HG03064 (cell line): ENCODE measurements around the gene EPB41L4B.

Experiments used
- ATAC-seq: cut with Tn5 transposase; IDR thresholded peaks from one replicate; pipeline ENCODE4 v1.9.1; 2021; ENCODE audit warnings: low read depth; ENCODE audit not compliant: unreplicated experiment

The EPB41L4B gene

GRCh38 chr9:109212768-109213167, 108.1 kb downstream of the EPB41L4B start:
- ATAC-seq, result no peak

DNA sequence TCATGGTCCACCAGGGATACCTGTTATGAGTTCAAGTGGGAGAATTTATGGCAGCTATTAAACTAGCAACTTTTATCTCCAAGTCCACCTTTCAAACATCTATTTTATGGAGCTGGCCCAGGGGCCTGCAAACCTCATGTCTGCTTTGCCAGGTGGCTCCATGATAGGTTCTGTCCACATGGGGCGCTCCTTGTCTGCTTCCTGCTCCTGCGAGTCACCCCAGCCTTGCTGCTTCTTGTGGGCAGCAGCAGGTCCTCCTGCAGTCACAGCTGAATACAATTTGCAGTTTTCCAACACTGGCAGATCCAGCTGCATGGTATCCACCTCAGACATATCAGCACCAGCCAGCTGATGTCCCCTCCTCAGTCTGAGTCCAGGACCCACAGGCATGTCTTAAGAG, 114.2 kb downstream of the EPB41L4B start:
- ATAC-seq, result no peak

DNA sequence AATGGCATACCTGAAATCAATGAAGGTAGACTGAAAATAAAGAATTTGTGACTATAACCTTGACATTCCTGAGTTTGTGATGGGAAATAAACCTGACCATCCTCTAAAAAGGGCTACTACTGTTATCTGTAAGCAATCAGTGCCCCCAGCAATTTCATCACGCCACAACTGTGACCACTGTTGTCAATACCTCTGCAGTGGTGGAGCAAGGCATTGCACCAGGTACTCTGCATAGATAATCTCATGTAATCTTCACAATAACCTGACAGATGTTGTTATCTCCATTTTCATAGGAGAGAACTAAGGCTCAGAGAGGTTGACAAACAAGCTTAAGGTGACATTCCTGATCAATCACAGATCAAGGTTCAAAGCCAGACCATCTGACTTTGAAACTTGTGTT, 115.3 kb downstream of the EPB41L4B start:
- no peak for ATAC-seq

DNA sequence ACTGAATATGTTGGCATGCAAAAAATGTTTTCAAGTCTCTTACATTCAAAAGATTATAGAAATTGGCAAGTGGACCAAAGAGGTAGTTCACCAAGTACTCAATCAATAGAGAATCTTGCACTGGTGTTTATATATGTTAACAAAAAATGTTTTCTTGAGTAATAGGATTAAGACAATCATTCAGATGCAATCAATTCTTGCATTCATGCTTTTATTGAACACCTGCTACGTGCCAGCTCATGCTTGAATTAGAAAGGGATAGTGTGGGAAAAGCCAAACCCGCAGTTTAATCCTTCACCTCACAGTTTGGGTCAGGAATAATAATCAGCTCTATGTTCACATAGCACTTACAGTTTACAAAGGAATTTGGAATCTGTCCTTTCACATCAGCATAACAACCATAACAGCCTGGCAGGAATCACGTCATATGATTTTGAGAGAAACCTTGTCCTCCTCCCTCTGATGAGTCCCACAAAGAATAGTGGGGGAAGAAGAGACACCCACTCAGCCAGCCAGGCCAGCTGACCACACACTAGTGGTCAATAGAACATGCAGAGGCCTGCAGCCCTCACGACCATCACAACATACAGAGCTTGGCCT, 117.0 kb downstream of the EPB41L4B start:
- no peak for ATAC-seq

DNA sequence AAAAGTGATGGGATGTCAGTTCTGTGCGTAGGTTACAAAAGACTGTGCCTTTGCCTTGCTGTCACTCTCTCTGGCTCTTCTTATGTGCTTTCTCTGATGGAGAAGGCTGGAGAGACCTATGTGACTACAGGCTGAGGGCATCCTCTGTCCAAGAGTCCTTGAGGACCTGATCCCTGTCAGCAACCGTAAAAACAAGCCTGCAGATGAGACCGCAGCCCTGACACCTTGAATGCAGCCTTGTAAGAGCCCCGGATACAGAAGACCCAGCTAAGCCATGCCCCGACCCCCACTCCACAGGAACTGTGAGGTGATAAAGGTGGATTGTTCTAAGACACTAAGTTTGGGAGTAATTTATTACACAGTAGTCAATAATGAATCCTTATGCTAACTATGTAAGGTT, 121.2 kb downstream of the EPB41L4B start:
- no peak for ATAC-seq

DNA sequence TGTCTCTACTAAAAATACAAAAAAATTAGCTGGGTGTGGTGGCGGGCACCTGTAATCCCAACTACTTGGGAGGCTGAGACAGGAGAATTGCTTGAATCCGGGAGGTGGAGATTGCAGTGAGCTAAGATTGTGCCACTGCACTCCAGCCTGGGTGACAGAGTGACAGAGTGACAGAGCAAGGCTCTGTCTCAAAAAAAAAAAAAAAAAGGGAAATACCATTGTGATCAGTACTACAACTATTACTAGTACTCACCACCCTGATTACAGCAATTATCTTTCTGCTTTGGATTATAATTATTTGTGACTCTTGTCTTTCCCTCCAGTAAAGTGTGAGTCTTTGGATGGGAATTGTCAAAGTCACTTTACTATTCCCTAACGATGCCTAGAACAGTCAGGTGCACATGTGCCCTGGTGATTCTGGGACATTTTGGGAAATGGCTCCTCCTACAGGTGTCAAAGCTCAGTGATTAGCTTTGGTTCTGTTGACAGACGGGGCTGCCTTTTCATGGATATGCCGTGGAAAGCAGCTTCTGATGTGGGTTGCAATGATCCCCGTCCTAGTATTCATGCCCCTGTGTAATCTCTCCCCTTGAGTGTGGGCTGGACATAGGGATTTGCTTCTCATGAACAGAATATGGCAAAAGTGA, 122.0 kb downstream of the EPB41L4B start:
- ATAC-seq, result no peak

GRCh38 chr9:109193974-109194556, 126.8 kb downstream of the EPB41L4B start:
- ATAC-seq, result no peak

DNA sequence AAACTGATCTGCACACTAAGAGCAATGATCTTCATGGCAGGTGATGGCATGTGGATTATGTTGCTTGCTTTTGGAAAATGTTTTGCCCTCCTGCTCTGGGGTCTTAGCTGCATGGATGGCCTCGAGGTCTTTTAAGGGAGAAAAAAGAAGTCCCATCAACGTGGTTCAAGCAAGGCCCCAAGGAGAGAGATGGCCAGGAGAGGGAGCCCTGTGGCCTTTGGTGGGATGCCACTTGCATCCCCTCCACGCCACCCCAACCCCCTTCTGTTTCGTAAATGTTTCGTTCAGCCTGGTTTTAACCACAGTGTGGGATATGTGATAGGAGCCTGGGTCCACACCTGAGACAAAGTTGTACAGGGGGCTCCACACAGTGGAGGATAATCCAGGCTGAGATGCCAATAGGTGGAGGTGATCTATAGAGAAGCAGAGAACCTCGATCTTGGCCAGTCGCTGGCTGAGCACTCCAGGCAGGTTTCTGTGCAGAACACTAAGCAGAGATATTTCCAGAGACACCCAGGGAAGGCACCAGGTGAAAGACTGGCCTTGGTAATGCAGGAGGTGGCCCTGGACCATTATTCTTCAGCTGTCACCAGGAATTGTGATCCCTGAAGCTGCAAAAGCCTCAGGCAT, 128.0 kb downstream of the EPB41L4B start:
- no peak for ATAC-seq

DNA sequence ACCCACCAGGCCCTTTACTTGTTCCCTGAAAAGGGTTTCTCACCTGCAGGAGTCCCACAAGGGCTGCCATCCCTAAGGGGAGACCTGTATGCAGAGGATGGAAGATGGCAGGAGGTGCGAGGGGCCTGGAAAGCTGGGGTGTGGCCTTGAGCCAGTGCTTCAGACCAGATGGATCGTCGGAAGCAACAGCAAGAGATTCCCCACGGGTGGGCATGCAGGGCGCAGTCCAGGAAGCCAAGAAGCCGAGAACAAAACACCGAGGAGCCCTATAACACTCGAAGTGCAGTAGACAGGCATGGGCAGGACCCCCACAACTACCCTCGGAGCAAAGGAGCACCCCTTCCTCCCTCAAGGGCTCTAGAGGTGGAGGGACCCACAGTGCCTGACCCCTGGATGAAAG, 129.1 kb downstream of the EPB41L4B start:
- ATAC-seq, result no peak

DNA sequence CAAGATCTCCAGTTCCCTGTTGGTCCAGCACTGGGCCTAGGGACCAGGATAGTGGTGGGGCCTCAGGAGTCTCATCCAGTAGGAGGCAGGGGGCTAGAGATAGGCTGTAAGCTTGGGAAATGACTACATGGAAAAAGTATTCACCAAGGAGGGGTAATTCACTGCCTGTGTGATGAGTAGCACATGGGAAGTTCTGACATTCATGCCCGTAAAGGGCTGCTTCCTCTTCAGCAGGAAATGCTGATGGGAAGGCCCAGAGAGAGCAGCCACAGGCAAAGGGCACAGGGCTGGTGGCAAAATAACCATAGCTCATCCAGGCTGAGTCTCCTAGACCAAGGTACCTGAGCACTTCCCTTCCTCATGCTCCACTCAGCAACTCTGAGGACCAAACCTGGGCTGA, 130.7 kb downstream of the EPB41L4B start:
- no peak for ATAC-seq

DNA sequence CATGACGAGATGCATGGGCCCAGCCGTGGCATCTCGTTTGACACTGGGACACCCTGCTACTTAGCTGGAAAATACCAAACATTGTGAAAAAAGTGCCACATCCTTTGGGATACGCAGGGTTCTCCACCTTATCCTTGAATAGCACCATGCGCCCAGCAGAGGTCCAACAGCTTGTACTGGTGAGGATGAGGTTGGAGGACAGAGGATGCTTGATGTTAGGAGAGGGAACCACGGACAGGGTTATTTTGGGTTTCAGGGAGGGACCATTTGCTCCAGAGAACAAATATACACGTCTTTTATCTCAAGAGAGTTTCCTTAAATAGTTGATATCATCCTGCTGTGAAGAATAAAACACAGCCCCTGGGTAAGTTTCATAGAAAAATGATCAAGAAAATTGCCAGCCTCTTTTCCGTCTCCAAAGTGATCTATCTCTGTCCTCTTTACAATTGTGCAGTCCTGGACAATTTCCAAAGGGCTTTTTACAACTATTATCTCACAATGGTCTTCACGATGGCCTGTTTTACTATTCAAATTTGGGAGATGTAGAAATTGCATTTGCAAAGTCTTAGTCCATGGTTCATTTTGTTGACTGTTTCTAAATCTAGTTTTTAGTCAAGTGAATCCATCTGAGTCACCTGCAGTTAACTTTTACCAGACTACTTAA, 133.9 kb downstream of the EPB41L4B start:
- no peak for ATAC-seq

DNA sequence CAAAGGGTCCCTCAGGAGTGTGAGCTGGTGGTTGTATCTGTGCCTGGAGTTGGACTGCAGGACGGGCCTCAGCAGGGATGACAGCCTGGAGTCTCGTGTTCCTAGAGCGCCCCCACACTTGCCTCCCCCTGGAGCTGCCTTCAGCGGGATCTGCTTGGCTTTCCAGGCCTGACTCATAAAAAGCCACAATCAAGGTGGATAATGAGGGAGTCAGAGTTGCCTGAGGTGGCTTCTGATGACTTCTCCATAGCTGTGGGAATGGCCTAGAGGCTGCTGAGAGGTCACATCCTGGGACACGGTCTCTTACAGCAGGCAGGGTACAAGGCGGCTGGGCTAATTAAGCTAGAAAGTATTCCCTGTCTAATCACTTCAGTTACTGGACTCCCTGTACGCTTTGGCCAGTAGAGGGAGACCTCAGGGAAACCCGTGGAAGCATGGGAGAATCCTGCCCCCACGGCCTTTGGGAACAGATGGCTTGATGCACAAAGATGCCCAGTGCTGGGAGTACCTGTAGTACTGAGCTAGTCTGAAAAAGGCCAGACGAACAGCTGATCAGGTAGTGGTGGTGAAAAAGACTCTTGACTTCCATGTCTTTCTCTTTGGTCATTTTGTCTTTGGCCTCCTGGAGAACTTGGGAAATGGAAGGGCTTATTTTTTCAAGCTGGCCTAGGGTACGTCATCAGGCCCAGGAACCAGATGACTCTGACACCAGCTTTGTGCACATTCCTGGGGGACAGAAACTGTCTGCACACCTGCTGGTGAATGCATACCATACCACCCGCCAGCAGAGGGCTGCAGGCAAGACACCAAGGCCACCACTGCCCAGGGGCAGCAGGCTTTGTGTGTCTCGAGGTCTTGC, 137.7 kb downstream of the EPB41L4B start:
- no peak for ATAC-seq

DNA sequence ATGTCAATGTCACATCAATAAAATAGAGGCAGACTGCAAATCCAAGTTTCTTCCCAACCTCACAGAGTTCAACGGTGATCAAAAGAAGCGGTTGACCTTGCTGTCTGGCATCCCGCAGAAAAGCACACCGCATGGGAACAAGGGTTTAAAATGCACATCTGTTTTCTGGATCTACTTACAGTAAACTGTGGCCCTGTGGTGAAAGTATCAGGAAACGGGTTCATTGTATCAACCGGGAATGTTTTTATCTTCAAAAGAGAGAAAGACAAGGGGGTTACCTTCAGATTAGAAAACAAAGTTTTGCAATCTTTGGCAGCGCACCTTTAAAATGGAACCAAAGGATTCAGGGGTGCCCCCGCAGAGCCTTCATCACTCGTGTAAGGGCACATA, 138.3 kb downstream of the EPB41L4B start:
- no peak for ATAC-seq

GRCh38 chr9:109181284-109181683, 139.6 kb downstream of the EPB41L4B start:
- peak; percentile 71 for ATAC-seq

DNA sequence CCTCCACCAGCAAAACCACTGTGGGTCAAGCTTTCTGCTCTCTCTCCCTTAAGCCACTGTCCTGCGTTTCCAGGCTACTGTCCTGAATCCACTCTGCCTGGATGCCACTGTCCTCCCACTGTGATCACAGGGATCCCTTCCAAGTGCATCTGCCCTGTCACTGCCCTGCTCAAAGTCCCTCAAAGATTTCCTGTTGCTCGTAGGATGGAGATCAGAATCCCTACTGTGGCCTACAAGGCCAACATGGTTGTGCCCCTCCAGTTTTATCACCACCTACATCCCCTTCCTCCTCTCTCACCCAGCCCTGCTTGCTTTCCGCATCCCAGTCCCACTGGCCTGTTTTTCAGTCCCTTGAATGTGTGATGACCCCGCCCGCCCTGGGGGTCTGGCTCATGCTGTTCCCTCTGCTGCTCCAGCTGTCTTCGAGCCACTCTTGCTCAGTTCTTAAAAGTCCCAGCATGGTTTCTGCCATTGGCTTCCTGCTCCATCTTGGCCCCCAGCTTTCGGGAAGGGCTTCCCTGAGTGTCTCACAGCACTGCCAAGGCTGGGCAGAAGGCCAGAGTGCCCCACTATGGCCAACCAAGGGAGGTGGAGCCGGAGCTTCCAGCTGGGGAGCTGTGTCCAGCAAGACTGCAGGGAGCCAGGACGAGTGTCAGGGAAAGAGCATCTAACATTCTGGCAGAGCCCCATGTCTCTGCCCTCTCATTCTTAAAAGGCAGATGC, 140.9 kb downstream of the EPB41L4B start:
- ATAC-seq, result no peak

GRCh38 chr9:109176963-109177362, 143.9 kb downstream of the EPB41L4B start:
- ATAC-seq, result no peak

DNA sequence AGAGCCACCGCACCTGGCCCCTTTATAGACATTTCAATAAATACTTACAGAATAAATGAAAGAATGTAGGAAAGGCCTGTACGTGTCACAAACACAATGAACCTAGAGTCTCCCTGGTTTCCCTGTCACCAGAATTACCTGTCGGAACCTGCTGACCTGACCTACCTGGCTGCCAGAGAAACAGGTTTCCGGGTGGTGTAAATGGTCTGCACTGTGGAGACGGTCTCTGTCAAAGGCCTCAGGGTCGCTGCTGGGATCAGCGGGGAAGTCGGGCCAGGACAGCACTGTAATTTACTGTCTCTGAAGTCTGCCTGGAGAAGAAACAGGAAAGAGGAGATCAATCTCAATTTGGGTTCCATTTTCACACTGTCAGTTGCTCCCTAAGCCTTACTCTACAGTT, 144.5 kb downstream of the EPB41L4B start:
- ATAC-seq, result no peak

GRCh38 chr9:109172935-109173334, 147.9 kb downstream of the EPB41L4B start:
- no peak for ATAC-seq

DNA sequence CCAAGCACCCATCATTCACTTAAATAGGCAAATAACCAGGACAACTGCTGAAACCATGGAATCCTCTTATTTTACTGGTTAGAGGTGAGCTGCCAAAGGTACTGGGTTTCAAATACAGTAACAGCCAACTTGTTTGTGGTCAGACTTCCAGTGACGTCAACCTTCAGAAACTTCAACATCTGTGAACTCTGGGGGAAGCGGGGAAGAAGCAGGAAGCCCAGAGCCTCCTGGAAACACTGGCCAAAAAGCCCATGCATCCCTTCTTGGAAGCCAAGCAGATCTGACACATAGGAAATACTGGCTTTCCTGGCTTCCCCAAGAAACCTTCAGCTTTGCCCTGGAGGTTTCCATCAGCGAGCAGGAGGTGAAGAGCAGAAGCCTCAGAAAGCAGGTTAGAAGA, 148.9 kb downstream of the EPB41L4B start:
- ATAC-seq, result no peak

DNA sequence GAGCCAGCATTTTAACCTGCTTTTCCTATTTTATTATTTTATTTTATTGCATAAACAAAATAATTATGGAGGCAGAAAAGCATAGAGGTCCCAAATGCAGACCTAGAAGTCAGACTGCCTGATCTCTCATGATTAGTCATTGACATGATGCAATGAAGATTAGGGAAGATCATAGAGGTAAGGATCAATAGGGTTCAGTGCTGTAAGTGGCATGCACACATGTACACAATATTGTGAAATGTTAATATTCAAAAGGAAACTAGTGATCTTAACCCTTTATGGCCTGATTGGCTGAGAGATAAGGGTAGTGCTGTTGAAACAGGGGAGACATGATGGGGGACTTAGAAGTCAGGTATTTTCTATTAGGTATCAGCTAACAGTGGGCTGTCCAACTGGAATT, 152.7 kb downstream of the EPB41L4B start:
- ATAC-seq, result no peak
